Left ventricle myocardium inferior (tissue), 1 donor: ENCODE data around the gene TNIK. TPM values are rescaled to one million over a fixed set of nuclear protein-coding genes. Genes with fewer than 3 reads are reported as not detected.

ENCODE experiments used
- DNase-seq: peaks from one replicate; pipeline ENCODE4 v3.0.0-alpha.2; 2020
- H3K27ac ChIP-seq: fragments of 200-600 bp; replicated peaks from 2 replicates; pipeline ENCODE4 v1.8.0; 2021
- H3K27me3 ChIP-seq: fragments of 200-600 bp; 2 replicates; pipeline ENCODE4 v1.8.0; 2021; ENCODE audit warnings: low read depth
- H3K36me3 ChIP-seq: fragments of 200-600 bp; 2 replicates; pipeline ENCODE4 v1.8.0; 2021
- H3K4me1 ChIP-seq: fragments of 200-600 bp; 2 replicates; pipeline ENCODE4 v1.8.0; 2021
- H3K4me3 ChIP-seq: fragments of 200-600 bp; 2 replicates; pipeline ENCODE4 v1.8.0; 2021; ENCODE audit warnings: mild to moderate bottlenecking, moderate library complexity
- H3K9me3 ChIP-seq: fragments of 200-600 bp; replicated peaks from 2 replicates; pipeline ENCODE4 v1.8.0; 2021
- intact Hi-C: fragments of 100-400 bp; cut with micrococcal nuclease; formaldehyde crosslinking; loops from one replicate; pipeline ENCODE4 v1.11.0; 2022
- total RNA-seq: library from RNA; stranded (reverse); fragmentation: NEBNext Ultra II Directional; extraction: Animal tissue kit (Norgen Biotek cat#: 25700); gene quantifications from one replicate; pipeline ENCODE4 v1.2.1, GENCODE V29; 2021
- TF ChIP-seq, protein P1 (sequence below): fragments of 200-600 bp; IDR thresholded peaks from 2 replicates; pipeline ENCODE4 v1.8.0; 2021; ENCODE audit warnings: antibody characterized with exemption, mild to moderate bottlenecking, borderline replicate concordance
- donor health status: DM: no; HTN: yes; CAD: no; lungs with severe emphysema.

The TNIK gene
- total RNA-seq, 1 donor from 2014 or later = 28.6 TPM

DNA sequence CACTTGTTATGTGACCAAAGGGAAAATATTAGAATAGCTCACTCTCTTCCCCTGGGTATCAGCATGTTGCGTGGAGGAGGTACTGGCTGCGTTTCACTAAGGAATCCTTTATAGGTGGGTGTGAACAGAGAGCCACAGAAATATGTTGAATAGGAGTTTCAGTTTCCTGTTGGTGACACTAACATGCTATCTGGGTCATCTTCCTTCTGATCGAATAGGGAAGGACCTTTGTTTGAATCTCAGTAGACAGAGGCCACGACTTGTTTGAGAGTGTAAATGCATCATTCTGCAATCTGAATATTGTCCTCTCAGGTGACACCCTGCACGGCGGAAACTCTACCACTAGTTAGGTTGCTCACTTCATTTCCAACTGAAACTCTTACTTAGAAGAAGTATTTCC, 275.8 kb downstream of the TNIK start:
- Histone ChIP-seq H3K4me1 (peaks cover 48% of the 10 kb centered on the region), H3K27ac (no peak overlapping the region)
- intact Hi-C loops = no loop called here

DNA sequence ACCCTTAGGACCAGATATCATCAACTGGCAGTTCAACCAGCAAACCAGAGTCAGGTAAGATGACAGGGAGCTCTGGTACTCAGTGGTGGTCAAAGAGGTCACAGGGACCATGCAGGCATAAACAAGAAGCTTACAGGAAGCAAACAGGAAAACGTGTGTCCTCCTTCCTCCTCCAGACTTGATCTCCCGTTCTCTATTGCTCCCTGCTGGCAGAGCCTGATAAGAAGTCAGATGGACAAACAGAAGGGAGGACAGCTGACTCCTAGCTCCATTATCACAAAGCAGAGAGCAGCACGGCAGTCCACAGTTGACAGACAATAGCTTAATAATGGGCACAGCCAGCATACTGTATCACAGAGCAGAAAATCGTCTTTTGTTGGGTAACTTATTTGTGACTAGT, 277.2 kb downstream of the TNIK start:
- H3K4me1 ChIP-seq = peaks cover 48% of the 10 kb centered on the region
- intact Hi-C loops = no loop called here
- no peak overlapping the region for H3K27ac ChIP-seq
- H3K36me3 ChIP-seq = no peaks in the 10 kb centered on the region
- no peak for DNase-seq
- no peaks in the 10 kb centered on the region for H3K9me3 ChIP-seq
- no peak overlapping the region for H3K4me3 ChIP-seq
- TF ChIP-seq, protein P1, sequence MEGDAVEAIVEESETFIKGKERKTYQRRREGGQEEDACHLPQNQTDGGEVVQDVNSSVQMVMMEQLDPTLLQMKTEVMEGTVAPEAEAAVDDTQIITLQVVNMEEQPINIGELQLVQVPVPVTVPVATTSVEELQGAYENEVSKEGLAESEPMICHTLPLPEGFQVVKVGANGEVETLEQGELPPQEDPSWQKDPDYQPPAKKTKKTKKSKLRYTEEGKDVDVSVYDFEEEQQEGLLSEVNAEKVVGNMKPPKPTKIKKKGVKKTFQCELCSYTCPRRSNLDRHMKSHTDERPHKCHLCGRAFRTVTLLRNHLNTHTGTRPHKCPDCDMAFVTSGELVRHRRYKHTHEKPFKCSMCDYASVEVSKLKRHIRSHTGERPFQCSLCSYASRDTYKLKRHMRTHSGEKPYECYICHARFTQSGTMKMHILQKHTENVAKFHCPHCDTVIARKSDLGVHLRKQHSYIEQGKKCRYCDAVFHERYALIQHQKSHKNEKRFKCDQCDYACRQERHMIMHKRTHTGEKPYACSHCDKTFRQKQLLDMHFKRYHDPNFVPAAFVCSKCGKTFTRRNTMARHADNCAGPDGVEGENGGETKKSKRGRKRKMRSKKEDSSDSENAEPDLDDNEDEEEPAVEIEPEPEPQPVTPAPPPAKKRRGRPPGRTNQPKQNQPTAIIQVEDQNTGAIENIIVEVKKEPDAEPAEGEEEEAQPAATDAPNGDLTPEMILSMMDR = no peak
- H3K27me3 ChIP-seq = no peaks in the 10 kb centered on the region

More for the DNA sequence above, 275.8 kb downstream of the TNIK start:
- Histone ChIP-seq H3K27me3 (no peaks in the 10 kb centered on the region), H3K4me3 (no peak overlapping the region), H3K9me3 (no peaks in the 10 kb centered on the region), H3K36me3 (no peaks in the 10 kb centered on the region)
- TF ChIP-seq, protein P1 = no peak
- no peak for DNase-seq

DNA sequence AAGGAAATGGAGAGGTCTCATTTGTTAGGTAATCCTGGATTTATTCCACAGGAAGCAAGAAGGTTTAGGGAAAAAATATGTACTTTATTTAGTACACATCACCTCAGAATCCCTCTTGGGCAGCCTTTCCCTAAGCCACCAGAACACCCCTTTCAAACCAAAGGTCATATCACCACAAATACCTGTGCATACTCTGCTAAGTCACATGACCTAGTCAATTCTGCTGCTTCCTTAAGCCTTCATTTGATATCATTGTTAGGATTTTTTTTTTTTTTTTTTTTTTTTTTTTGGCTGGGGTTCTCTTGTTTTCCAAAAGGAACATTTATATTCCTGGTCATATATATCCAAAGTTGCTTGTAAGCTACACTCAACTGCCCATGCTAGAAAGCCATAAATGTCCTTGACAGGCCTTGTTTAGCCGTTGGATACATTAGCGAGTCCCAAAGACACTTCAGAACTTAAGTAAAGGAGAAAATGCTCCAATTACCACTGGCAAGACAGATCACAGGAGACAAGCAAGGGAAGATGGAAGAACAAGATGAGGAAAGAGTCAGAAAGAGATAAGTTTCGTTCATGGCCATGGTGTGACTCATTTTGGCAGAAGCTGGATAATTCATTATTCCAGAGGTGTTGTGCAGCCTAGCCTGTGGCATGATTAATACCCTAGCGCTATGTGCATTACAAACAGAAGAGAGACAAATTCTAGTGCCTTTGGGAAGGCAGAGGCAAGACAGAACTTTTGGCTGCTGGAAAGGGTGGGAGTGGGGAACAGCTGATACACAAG, 278.1 kb downstream of the TNIK start:
- no peaks in the 10 kb centered on the region for H3K36me3 ChIP-seq
- H3K9me3 ChIP-seq = no peaks in the 10 kb centered on the region
- TF ChIP-seq, protein P1 = no peak
- H3K27me3 ChIP-seq = no peaks in the 10 kb centered on the region
- H3K4me1 ChIP-seq = peaks cover 41% of the 10 kb centered on the region
- H3K4me3 ChIP-seq = no peak overlapping the region
- no peak overlapping the region for H3K27ac ChIP-seq
- intact Hi-C loops = no loop called here
- no peak for DNase-seq

DNA sequence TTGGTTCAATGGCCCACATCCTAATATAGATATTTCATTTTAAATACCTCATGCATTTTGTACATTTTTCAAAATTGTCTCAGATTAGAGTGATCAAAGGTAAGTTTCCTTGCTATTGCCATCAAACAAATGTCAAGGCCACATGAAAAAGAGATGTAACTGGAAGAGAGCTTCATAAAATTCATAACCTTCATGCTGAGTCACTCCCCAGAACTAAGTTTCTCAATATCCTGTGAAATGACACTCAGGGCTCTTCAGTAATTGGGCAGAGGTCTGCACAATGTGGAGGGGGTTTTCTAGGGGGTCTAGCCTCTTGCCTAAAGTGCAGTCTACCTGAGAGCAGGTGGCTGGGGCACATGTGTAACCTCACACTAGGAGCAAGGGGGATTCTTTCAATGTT, 281.5 kb downstream of the TNIK start:
- Histone ChIP-seq H3K9me3 (no peaks in the 10 kb centered on the region), H3K27me3 (no peaks in the 10 kb centered on the region), H3K27ac (no peak overlapping the region), H3K36me3 (no peaks in the 10 kb centered on the region), H3K4me3 (no peak overlapping the region), H3K4me1 (peaks cover 43% of the 10 kb centered on the region)
- DNase-seq = no peak
- TF ChIP-seq, protein P1 = no peak
- intact Hi-C loops = no loop called here

DNA sequence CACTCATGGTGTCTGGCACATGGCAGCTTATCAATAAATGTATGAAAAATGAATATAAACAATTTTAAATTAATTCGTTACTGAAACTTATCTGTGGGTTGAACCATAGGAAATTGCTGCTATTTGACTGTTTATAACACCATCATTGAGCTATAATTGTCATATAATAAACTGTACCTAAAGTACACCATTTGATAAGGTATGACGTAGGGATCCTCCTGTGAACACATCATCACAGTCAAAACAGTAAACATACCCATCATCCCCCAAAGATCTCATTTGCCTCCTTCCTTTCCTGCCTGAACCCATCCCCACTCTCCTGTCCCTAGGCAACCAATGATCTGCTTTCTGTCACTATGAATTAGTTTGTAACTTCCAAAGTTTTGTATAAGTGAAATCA, 282.7 kb downstream of the TNIK start:
- TF ChIP-seq, protein P1 = no peak
- H3K4me1 ChIP-seq = peaks cover 38% of the 10 kb centered on the region
- no peaks in the 10 kb centered on the region for H3K36me3 ChIP-seq
- intact Hi-C loops = no loop called here
- H3K4me3 ChIP-seq = no peak overlapping the region
- H3K27ac ChIP-seq = no peak overlapping the region
- no peak for DNase-seq
- H3K9me3 ChIP-seq = no peaks in the 10 kb centered on the region
- H3K27me3 ChIP-seq = no peaks in the 10 kb centered on the region
